Lower leg skin (tissue), 4 donors: ENCODE measurements around the gene ZNF556. TPM values are rescaled to one million over a fixed set of nuclear protein-coding genes. Genes with fewer than 3 reads are reported as not detected.
"Not testable (repeated sequence)": the region's sequence is repeated elsewhere in the genome, so short reads cannot be mapped to it uniquely, and the experiment has no call there.

ENCODE experiments used
- DNase-seq, 2 donors: peaks; one replicate each; pipeline ENCODE4 v3.0.0-alpha.2; 2019; ENCODE audit warnings: low spot score in 2 of 2
- H3K4me3 ChIP-seq: fragments of 200-600 bp; sonication (generic); 2 replicates; pipeline ENCODE4 v1.5.1; 2017; ENCODE audit warnings: mild to moderate bottlenecking, low read depth; ENCODE audit not compliant: poor library complexity, severe bottlenecking
- POLR2A ChIP-seq, 2 donors: fragments of 450-650 bp; IDR thresholded peaks; one replicate each; pipeline ENCODE4 v1.6.1; 2016 to 2017; ENCODE audit warnings: antibody characterized with exemption in 2 of 2, mild to moderate bottlenecking in 1 of 2, moderate library complexity in 1 of 2
- WGBS, 2 donors: methylation state at CpG; one replicate each; pipeline ENCODE4 v1.1.5; 2018; 5-methylcytosine and 5-hydroxymethylcytosine counted together
- intact Hi-C: fragments of 100-400 bp; cut with DNase I; formaldehyde crosslinking; loops from one replicate; pipeline ENCODE4 v1.15.0; 2023; ENCODE audit warnings: low total_unique reads
- total RNA-seq, 4 donors: library from RNA; depleted of rRNA; stranded (reverse); fragments of >200 nt; gene quantifications; one replicate each; pipeline ENCODE4 v1.1.0, GENCODE V29; 2016
- TF ChIP-seq, protein P1 (sequence below), 3 donors: fragments of 450-650 bp; IDR thresholded peaks; one replicate each; pipeline ENCODE4 v1.5.1; 2016; ENCODE audit warnings: antibody characterized with exemption in 3 of 3, mild to moderate bottlenecking in 3 of 3, moderate library complexity in 2 of 3

Gene ZNF556
- total RNA-seq, 4 donors from 2014 or later: 0.03 TPM; not detected in 3

DNA sequence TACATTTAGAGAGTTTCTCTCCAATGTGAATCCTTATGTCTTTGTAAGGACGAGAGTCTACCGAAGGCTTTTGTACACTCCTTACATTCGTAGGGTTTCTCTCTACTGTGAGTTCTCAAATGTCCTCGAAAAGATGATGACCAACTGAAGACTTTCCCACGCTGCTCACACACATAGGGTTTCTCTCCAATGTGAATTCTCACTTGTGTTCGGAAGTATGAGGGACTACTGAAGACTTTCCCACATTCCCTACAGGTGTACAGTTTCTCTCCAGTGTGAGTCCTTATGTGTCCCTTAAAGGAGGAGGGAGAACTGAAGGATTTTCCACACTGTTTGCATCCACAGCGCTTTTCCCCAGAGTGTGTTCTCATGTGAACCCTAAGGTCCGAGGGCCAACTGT lies 29.6 kb downstream of the ZNF556 start:
- no peak for DNase-seq
- intact Hi-C loops: no loop called here
- TF ChIP-seq POLR2A (IDR thresholded peaks at IDR 0.05): no peak
- TF ChIP-seq, protein P1, sequence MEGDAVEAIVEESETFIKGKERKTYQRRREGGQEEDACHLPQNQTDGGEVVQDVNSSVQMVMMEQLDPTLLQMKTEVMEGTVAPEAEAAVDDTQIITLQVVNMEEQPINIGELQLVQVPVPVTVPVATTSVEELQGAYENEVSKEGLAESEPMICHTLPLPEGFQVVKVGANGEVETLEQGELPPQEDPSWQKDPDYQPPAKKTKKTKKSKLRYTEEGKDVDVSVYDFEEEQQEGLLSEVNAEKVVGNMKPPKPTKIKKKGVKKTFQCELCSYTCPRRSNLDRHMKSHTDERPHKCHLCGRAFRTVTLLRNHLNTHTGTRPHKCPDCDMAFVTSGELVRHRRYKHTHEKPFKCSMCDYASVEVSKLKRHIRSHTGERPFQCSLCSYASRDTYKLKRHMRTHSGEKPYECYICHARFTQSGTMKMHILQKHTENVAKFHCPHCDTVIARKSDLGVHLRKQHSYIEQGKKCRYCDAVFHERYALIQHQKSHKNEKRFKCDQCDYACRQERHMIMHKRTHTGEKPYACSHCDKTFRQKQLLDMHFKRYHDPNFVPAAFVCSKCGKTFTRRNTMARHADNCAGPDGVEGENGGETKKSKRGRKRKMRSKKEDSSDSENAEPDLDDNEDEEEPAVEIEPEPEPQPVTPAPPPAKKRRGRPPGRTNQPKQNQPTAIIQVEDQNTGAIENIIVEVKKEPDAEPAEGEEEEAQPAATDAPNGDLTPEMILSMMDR (IDR thresholded peaks at IDR 0.05): no peak
- no peak overlapping the region for H3K4me3 ChIP-seq
- 71 to 77% methylated on average over 8 of the region's 8 CpGs for WGBS, 2 donors

DNA sequence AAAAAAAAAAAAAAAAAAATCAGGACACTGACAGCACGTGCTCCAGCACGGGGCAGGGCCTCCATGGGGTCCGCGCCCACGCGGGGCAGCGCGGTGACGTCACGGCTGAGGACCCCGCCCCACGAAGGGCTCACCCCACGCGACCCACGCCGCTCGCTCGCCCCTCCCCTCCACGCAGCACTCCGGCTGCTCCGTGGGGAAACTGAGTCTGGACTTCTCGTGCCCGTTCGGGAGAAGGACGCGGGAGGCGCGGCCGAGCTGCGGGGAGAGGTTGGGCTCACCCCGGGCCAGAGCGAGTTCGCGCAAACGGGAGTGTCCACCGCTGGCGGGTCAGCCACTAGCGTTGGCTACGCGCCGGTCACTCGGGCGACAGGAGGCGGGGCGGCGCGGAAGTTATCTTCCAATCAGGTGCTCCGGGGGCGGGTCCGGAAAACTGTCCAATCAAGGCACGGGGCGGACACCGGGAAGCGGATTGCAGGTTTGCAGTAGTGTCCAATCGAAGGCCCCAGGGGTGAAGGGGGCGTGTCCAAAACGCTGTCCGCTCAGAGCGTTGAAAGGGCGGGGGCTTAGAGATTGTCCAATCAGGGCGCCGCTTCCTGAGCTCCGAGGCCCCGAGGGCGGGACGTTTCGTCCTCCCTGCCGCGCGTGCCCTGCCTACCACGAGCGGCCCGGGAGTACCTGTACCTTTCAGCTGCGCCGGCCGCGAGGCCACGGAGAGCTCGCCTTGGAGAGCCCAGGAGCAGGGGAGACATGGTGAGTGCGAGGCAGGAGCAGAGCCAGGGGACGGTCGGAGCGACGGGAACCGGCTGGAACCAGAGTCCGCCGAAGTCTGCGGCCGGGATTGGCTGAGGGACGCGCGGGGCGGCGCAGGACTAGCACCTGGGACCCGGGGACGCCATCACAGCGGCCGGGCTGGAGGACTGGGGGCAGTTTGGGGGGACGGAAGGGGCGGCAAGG lies 33.4 kb downstream of the ZNF556 start, which contains the start of gene ZNF57:
ZNF57 (plus strand) TSS at position 633 of the 957 bp plus-strand sequence; CDS start at position 751, 118 bp downstream.
- 0 to 1% methylated on average over 82 to 98 of the region's 100 CpGs for WGBS, 2 donors
- H3K4me3 ChIP-seq: peak within 1 kb of the TSS; percentile 79
- TF ChIP-seq, protein P1 (IDR thresholded peaks at IDR 0.05): no peak
- TF ChIP-seq POLR2A (IDR thresholded peaks at IDR 0.05): no peak
- DNase-seq: peak; percentile 100
- intact Hi-C loops: no loop called here

DNA sequence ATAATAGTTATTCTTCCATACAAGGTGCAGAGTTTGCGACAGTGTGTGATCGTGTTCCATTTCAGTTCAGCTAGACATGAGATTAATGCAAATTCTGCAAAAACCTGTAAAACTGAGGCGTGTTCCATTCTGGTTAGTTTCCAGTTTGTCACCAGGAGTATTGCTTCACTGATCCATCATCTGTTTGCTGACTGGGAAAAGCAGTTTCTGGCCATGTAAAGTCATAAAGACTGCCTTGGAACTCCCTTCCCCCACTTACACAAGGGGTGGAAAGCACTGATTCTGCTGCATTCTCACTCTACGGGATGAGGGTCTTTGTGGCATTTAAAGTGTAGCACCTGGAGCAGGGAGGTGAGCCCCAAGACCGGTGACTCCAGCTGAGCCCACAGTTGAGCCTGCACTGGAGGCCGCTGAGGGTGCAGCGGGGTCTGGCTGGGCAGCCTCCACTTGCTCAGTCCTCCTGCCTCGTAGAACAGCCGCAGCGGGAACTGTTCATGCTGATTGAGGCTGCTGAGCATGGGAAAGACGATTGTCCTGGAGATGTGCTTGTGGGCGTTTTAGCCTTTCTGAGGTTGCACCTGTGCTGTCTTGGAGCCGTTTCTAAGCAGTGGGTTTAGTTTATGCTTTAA lies 35.6 kb downstream of the ZNF556 start:
- peak in 1 of 2 donors; percentile 80 for DNase-seq
- no peak for TF ChIP-seq POLR2A (IDR thresholded peaks at IDR 0.05)
- TF ChIP-seq, protein P1 (IDR thresholded peaks at IDR 0.05): no peak
- no peak overlapping the region for H3K4me3 ChIP-seq
- 69 to 75% methylated on average over 13 of the region's 13 CpGs for WGBS, 2 donors
- intact Hi-C loops: no loop called here

DNA sequence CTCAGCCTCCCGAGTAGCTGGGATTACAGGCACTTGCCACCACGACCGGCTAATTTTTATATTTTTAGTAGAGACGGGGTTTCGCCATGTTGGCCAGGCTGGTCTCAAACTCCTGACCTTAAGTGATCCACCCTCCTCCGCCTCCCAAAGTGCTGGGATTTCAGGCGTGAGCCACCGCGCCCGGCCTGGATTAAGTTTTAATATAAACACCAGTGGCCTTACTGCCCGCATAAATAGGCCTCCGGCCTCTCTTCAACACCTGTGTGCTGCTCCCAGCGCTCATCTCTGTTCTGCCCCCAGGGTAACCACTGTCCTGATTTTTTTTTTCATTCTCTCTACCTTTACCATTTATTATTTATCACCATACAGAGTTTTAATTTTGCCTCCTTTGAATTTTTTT lies 36.2 kb downstream of the ZNF556 start:
- 85 to 86% methylated on average over 13 of the region's 13 CpGs for WGBS, 2 donors
- intact Hi-C loops, H3K4me3 ChIP-seq: not testable (repeated sequence)
- peak in 1 of 2 donors; percentile 80 for DNase-seq

- no peak for TF ChIP-seq POLR2A (IDR thresholded peaks at IDR 0.05)
- TF ChIP-seq, protein P1 (IDR thresholded peaks at IDR 0.05): no peak
- no peak overlapping the region for H3K4me3 ChIP-seq
- intact Hi-C loops: no loop called here
- peak in 1 of 2 donors; percentile 62 for DNase-seq
- 84 to 86% methylated on average over 11 of the region's 11 CpGs for WGBS, 2 donors
Measured at GRCh38 chr19:2905918-2906519, 38.9 kb downstream of the ZNF556 start.
